ENCODE data around the gene ABHD4. TPM values are rescaled to one million over a fixed set of nuclear protein-coding genes. Genes with fewer than 3 reads are reported as not detected.

Gene ABHD4
- total RNA-seq, 1 donor from 2014 or later = 10.7 TPM

GRCh38 chr14:22658946-22659345 lies 60.8 kb downstream of the ABHD4 start:
- TF ChIP-seq CTCF (conservative IDR thresholded peaks at IDR 0.05; ENCODE audit: low read depth, low read length) = no peak
- H3K4me3 ChIP-seq (ENCODE audit: low read depth, low read length) = no peak overlapping the region
- no peak for DNase-seq (ENCODE audit: low read depth)

GRCh38 chr14:22660654-22661053 lies 62.6 kb downstream of the ABHD4 start:
- TF ChIP-seq CTCF (conservative IDR thresholded peaks at IDR 0.05; ENCODE audit: low read depth, low read length) = no peak
- no peak overlapping the region for H3K4me3 ChIP-seq (ENCODE audit: low read depth, low read length)
- DNase-seq (ENCODE audit: low read depth) = no peak

Other genes starting within 250 kb of the ABHD4 start
- gene DAD1, start 9.1 kb upstream of the ABHD4 start, total RNA-seq = 330 and 389 TPM in 2 replicates
- not detected in 2 replicates for gene OR6J1, start 46.1 kb downstream of the ABHD4 start, total RNA-seq
- 99.2 and 109 TPM in 2 replicates for gene OXA1L, start 168.4 kb downstream of the ABHD4 start, total RNA-seq
- gene SLC7A7, start 217.1 kb downstream of the ABHD4 start, total RNA-seq = 3.5 and 5.6 TPM in 2 replicates
- 160 and 224 TPM in 2 replicates for gene MRPL52, start 231.6 kb downstream of the ABHD4 start, total RNA-seq
- gene MMP14, start 238.3 kb downstream of the ABHD4 start, total RNA-seq = 224 and 227 TPM in 2 replicates

All from epithelial cell of proximal tubule (primary cell).